NCI-H146 treated with DMSO at 0.1 percent for 48 hours (cell line): ENCODE measurements around the gene MAP7.
"Not testable (repeated sequence)": the region's sequence is repeated elsewhere in the genome, so short reads cannot be mapped to it uniquely, and the experiment has no call there.

Experiments
- DNase-seq: peaks from one replicate; lab custom pipeline; 2025; ENCODE audit not compliant: unreplicated experiment; lab: John Stamatoyannopoulos, UW

MAP7 gene

DNA sequence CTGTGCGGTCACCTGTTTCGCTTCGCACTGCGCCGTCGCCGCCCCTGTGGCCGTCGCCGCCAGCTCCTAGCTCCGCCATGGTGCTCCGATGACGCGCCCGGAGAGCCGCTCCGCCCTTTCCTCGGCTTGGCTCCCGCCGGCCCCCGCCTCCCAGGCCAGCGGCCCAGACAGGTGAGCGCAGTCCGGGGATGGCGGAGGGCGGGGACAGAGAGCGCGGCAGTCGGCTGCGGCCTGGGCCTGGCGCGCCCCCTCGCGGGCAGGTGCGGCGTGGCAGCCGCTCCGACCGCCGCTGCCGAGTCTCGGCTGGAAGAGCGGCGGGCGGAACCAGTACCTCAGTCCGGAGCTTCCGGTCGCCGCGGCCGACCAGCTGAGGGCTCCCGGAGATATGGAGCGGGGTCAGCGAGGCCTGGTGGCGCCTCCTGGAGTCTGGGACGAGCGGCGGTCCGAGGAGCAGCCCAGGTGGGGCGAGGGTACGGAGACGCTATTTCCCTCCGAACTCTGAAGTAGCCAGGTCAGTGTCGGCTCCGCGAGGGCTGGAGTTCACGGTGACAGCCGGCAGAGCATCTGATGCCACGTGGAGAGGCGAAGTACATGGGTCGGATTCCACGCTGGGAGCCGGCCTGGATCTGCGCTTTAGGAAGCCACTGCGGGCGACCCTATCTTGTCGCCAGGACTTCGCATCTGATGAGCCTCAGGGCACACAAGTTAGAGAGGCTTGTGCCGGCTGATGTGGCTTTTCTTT lies at the start of gene MAP7:
Gene MAP7, minus strand, starts transcription at position 93 of the 742 bp plus-strand sequence. Its CDS starts 14 bp downstream, at position 79.
- peak; percentile 93 for DNase-seq

DNA sequence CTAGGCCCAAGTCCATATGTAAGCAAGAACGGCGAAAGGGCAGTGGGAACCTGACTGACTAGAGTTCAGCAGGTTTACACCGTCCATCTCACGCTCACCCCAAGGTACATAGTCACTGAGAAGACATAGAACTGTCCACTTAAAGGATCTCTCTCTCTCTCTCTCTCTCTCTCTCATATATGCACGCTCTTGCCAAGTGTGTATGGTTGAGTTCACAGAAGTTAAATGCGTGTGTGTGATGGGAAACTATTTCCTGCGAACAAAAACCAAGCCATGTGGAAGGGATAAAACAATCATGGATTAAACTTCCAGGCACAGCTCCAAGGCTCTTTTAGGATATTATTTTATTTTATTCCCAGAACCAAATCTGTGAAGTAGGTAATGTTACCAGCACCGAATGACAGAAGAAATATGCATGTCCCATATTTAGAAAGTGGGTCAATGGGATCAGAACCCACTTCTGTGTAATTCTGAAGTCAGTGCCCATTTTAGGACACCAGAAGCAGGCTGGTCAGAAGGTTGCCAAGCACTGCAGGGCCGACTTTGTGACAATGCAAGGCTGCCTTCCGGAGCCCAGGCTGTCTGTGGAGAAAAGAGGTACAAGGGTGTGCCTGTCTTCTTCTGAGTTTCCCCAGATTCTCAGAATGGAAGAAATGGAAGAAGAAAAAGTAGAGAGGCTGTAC lies 49.2 kb upstream of the MAP7 start:
- no peak for DNase-seq

GRCh38 chr6:136598048-136598447 lies 47.8 kb upstream of the MAP7 start:
- no peak for DNase-seq

DNA sequence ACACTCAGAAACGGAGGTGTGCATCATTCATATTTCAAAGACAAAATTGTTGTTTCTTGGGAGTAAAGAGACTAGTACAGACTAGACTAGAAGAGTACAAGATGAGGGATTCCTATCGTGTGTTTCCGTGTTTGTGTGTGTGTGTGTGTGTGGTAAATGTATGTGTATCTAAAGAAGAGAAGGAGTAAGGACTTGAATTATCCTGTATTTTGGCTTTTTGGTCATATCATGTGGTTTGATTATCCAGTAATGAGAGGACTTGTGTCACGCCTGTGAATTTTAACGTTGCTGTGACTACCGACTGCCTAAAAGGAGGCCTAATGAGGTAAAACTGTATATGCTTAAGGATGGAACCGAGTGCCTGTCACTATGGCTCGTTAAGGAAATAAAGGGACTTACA lies 44.4 kb upstream of the MAP7 start:
- DNase-seq: no peak

DNA sequence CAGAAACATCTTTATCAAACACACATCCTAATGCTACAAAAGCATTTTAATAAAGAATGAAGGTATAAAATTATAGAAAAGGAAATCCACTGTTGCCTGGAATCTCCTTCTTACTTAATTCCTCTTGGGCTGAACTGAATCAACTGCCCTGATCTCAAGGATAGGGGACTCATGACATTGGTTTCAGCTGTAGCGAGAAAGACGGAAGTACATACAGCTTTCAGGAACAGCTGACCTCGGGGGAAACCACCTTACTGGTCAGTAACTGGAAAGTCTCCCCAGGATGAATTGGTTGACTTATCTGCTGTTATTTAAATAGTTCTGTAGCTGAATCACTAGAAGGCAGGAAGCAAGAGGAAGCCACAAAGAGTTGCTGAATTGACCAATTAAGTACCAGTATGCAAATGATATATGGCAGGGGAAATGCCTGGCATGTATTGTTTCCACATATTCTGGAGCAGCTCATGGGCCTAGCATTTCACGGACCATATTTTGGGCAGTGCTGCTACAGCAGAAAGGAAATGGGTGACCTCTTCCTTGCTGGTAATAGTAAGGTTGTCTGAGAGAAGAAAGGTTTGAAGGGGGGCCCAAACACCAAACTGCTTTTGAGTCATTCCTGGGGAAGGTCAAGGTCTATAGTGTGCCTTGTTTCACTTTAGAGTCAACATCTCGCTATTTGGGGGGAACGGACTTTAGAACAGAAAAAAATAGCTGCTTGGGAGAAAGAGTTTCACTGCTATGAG lies 43.7 kb upstream of the MAP7 start:
- DNase-seq: peak; percentile 41

GRCh38 chr6:136592930-136593673 lies 42.9 kb upstream of the MAP7 start:
- DNase-seq: no peak

DNA sequence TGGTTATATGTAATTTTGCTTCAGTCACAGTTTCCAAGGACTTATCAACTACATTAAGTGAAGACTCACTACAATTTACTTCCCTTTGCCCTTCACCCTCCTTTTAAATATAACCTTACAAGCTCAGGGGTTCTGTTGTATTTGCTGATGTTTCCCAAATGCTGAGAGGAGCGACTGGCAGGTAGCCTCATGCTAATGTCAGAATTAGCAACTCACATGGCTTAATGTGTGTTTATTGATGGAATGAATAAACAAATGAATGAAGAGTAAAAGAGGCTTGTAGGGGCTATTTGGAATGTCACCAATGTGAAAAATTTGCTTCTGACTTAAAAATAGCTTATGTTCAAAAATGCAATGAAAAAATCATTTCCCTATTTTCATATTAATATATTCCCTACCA lies 41.4 kb upstream of the MAP7 start:
- DNase-seq: no peak

- DNase-seq: not testable (repeated sequence)
These were observed 40.6 kb upstream of the MAP7 start for GRCh38 chr6:136590846-136591245.

GRCh38 chr6:136587527-136587926 lies 37.3 kb upstream of the MAP7 start:
- no peak for DNase-seq

- no peak for DNase-seq
These were observed 36.1 kb upstream of the MAP7 start for GRCh38 chr6:136586295-136586694.

DNA sequence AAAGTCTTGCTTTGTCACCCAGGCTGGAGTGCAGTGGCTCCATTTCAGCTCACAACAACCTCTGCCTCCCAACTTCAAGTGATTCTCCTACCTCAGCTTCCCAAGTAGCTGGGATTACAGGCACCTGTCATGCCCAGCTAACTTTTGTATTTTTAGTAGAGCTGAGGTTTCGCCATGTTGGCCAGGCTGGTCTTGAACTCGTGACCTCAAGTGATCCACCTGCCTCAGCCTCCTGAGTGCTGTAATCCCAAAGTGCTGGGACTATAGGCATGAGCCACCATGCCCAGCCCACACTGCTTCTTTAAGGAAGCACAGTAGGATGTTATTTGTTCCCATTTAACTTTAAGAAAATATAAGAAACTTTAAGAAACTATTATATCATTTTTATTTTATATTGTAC lies 35.3 kb upstream of the MAP7 start:
- DNase-seq: not testable (repeated sequence)

DNA sequence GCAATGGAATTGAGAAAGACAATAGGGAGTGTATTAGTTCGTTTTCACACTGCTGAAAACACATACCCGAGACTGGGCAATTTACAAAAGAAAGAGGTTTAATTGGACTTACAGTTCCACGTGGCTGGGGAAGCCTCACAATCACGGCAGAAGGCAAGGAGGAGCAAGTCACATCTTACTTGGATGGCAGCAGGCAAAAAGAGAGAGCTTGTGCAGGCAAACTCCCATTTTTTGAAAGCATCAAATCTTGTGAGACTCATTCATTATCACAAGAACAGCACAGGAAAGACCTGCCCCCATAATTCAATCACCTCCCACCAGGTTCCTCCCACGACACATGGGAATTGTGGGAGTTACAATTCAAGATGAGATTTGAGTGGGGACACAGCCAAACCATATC lies 34.1 kb upstream of the MAP7 start:
- DNase-seq: not testable (repeated sequence)

GRCh38 chr6:136582711-136583471 lies 32.7 kb upstream of the MAP7 start:
- peak; percentile 32 for DNase-seq

GRCh38 chr6:136579800-136580199 lies 29.6 kb upstream of the MAP7 start:
- no peak for DNase-seq

GRCh38 chr6:136576821-136577220 lies 26.6 kb upstream of the MAP7 start:
- no peak for DNase-seq

DNA sequence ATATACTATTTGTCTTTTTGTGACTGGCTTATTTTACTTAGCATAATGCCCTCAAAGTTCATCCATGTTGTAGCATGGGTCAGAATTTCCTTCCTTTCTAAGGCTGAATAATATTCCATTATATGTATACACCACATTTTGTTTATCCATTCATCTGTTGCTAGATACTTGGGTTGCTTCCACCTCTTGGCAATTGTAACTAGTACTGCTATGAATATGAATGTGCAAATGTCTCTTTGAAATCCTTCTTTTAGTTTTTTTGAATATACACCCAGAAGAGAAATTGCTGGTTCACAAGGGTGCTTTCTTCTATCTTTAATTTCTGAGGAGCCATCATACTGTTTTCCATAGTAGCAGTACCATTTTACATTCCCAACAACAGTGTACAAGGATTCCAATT lies 21.3 kb upstream of the MAP7 start:
- no peak for DNase-seq

GRCh38 chr6:136571065-136571464 lies 20.8 kb upstream of the MAP7 start:
- no peak for DNase-seq

- no peak for DNase-seq
These were observed 17.9 kb upstream of the MAP7 start for GRCh38 chr6:136568129-136568528.

- no peak for DNase-seq
These were observed 17.5 kb upstream of the MAP7 start for GRCh38 chr6:136567688-136568087.

DNA sequence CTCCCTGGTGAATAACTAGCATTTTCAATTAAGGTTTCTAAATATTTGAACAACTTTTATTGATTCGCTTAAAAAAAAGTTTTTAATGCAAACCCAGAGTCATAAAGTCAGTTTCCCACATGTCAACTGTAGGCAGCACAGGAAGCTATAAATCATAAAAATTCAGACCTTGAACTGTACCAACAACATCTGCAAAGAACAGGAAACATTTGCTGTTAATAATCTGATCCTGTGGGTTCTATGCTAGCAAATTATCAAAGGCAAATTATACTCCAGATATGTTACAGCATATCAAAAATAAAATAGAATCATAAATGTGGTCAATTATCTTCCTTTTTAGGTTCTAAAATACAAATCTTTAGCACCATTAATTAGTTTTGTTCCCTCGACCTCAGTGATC lies 16.6 kb upstream of the MAP7 start:
- no peak for DNase-seq
